HepG2 (cell line): Measurements from ENCODE around the gene ISCA1. TPM values are rescaled to one million over a fixed set of nuclear protein-coding genes. Genes with fewer than 3 reads are reported as not detected.

ENCODE experiments used
- ARNT ChIP-seq: fragments of 450-650 bp; IDR thresholded peaks from 2 replicates; pipeline ENCODE4 v1.6.1; 2017
- CREB1 ChIP-seq, 2 experiments: fragments of 450-650 bp in 1 of 2; IDR thresholded peaks; 2 replicates each; pipeline ENCODE4 v1.6.1; 2016 to 2017; ENCODE audit warnings: control low read depth in 1 of 2, mild to moderate bottlenecking in 1 of 2, missing compliant biosample characterization in 1 of 2, missing genetic modification characterization in 1 of 2
- ETV6 ChIP-seq: sonication (generic); formaldehyde crosslinking; conservative IDR thresholded peaks from 2 replicates; pipeline ENCODE4 v1.4.0; 2020; ENCODE audit warnings: missing genetic modification reagents
- FOXC1 ChIP-seq: sonication (generic); formaldehyde crosslinking; IDR thresholded peaks from 2 replicates; pipeline ENCODE4 v1.8.0; 2022; ENCODE audit warnings: mild to moderate bottlenecking, missing genetic modification reagents, borderline replicate concordance
- FOXP1 ChIP-seq, 2 experiments: fragments of 450-650 bp in 1 of 2; IDR thresholded peaks; 2 replicates each; pipeline ENCODE4 v1.6.1; 2017 to 2018; ENCODE audit warnings: antibody characterized with exemption in 1 of 2
- JDP2 ChIP-seq: sonication (generic); formaldehyde crosslinking; IDR thresholded peaks from 2 replicates; pipeline ENCODE4 v1.8.1; 2022; ENCODE audit warnings: missing genetic modification reagents, borderline replicate concordance
- KDM6A ChIP-seq: IDR thresholded peaks from 2 replicates; pipeline ENCODE4 v1.6.1; 2016; ENCODE audit warnings: low read depth
- NFYC ChIP-seq: IDR thresholded peaks from 2 replicates; pipeline ENCODE4 v1.6.1; 2016; ENCODE audit warnings: missing genetic modification reagents, missing compliant biosample characterization
- NONO ChIP-seq, 2 experiments: fragments of 450-650 bp in 1 of 2; sonication (generic) in 1 of 2; formaldehyde crosslinking in 1 of 2; IDR thresholded peaks in 1 of 2; conservative IDR thresholded peaks in 1 of 2; 2 replicates each; pipeline versions ENCODE4 v1.6.1 to v1.8.0; 2017 to 2022; ENCODE audit warnings: mild to moderate bottlenecking in 1 of 2, missing genetic modification reagents in 1 of 2, moderate library complexity in 1 of 2
- RBAK ChIP-seq: sonication (generic); formaldehyde crosslinking; IDR thresholded peaks from 2 replicates; pipeline ENCODE4 v1.5.1; 2020; ENCODE audit warnings: mild to moderate bottlenecking, missing genetic modification reagents
- RCOR2 ChIP-seq: IDR thresholded peaks from 2 replicates; pipeline ENCODE4 v1.6.1; 2016; ENCODE audit warnings: missing biosample characterization, missing genetic modification reagents
- REXO4 ChIP-seq: sonication (generic); formaldehyde crosslinking; IDR thresholded peaks from 2 replicates; pipeline ENCODE4 v1.8.0; 2022; ENCODE audit warnings: missing genetic modification reagents, mild to moderate bottlenecking, borderline replicate concordance
- SIX1 ChIP-seq: sonication (generic); formaldehyde crosslinking; IDR thresholded peaks from 2 replicates; pipeline ENCODE4 v1.4.0; 2020; ENCODE audit warnings: missing genetic modification reagents, borderline replicate concordance
- TCF7L2 ChIP-seq: IDR thresholded peaks from 2 replicates; pipeline ENCODE4 v1.6.1; 2011; ENCODE audit warnings: mild to moderate bottlenecking, low read depth, low read length, moderate library complexity
- TGIF2 ChIP-seq: IDR thresholded peaks from 2 replicates; pipeline ENCODE4 v1.6.1; 2016; ENCODE audit warnings: control low read depth, missing compliant biosample characterization
- ZBTB7A ChIP-seq: sonication (generic); formaldehyde crosslinking; IDR thresholded peaks from 2 replicates; pipeline ENCODE4 v1.8.0; 2022; ENCODE audit warnings: mild to moderate bottlenecking, missing genetic modification reagents
- ZNF260 ChIP-seq: sonication (generic); formaldehyde crosslinking; IDR thresholded peaks from 2 replicates; pipeline ENCODE4 v1.4.0; 2020; ENCODE audit warnings: missing genetic modification reagents, low read depth, mild to moderate bottlenecking, borderline replicate concordance
- ZNF264 ChIP-seq: sonication (generic); formaldehyde crosslinking; IDR thresholded peaks from 2 replicates; pipeline ENCODE4 v1.4.0; 2020; ENCODE audit warnings: missing genetic modification reagents
- ZNF333 ChIP-seq: sonication (generic); formaldehyde crosslinking; IDR thresholded peaks from 2 replicates; pipeline ENCODE4 v1.4.0; 2020; ENCODE audit warnings: mild to moderate bottlenecking, missing genetic modification reagents, borderline replicate concordance
- ZNF614 ChIP-seq: IDR thresholded peaks from 2 replicates; pipeline ENCODE4 v1.6.1; 2018; ENCODE audit warnings: missing biosample characterization, missing genetic modification reagents, inconsistent platforms, borderline replicate concordance
- ZNF7 ChIP-seq: IDR thresholded peaks from 2 replicates; pipeline ENCODE4 v1.6.1; 2016; ENCODE audit warnings: missing biosample characterization, missing genetic modification reagents
- ZNF703 ChIP-seq: sonication (generic); formaldehyde crosslinking; IDR thresholded peaks from 2 replicates; pipeline ENCODE4 v1.5.1; 2020; ENCODE audit warnings: missing genetic modification reagents, mild to moderate bottlenecking, moderate library complexity, borderline replicate concordance
- ZNF839 ChIP-seq: sonication (generic); formaldehyde crosslinking; IDR thresholded peaks from 2 replicates; pipeline ENCODE4 v1.4.0; 2020; ENCODE audit warnings: missing genetic modification reagents, mild to moderate bottlenecking, borderline replicate concordance
- polyA plus RNA-seq, 8 experiments: library from polyadenylated mRNA; depleted of rRNA in 3 of 8; stranded (reverse) in 7 of 8; unstranded in 1 of 8; fragments of >200 nt; fragmentation: Illumina TruSeq in 4 of 8; extraction: Trizol in 4 of 8; gene quantifications; 2 replicates each; pipeline versions ENCODE4 v1.2.1 to v1.2.3, GENCODE V29; 2011 to 2016; ENCODE audit warnings: low read depth in 4 of 8, missing spikeins in 1 of 8, mixed read lengths in 1 of 8; ENCODE audit not compliant: insufficient read depth in 1 of 8
- total RNA-seq, 5 experiments: library from RNA; depleted of rRNA; stranded (reverse); fragments of >200 nt; fragmentation: Illumina TruSeq; extraction: Trizol; gene quantifications; 2 replicates each; pipeline ENCODE4 v1.2.3, GENCODE V29; 2016; ENCODE audit warnings: low read depth in 1 of 5
- TF ChIP-seq, protein P1 (sequence below): fragments of 450-650 bp; IDR thresholded peaks from 2 replicates; pipeline ENCODE4 v1.6.1; 2017
- TF ChIP-seq, protein P2 (sequence below): sonication (generic); formaldehyde crosslinking; IDR thresholded peaks from 2 replicates; pipeline ENCODE4 v1.5.1; 2020; ENCODE audit warnings: mild to moderate bottlenecking, missing genetic modification reagents, moderate library complexity
- TF ChIP-seq, protein P3 (sequence below): sonication (generic); formaldehyde crosslinking; IDR thresholded peaks from 2 replicates; pipeline ENCODE4 v1.4.0; 2020; ENCODE audit warnings: mild to moderate bottlenecking, missing genetic modification reagents

The ISCA1 gene
- total and polyA plus RNA-seq, 2 of the 13 experiments (the other 11 are each of a cell fraction or from before 2014, with no cell fraction given) = 29.2 to 40.9 TPM

DNA sequence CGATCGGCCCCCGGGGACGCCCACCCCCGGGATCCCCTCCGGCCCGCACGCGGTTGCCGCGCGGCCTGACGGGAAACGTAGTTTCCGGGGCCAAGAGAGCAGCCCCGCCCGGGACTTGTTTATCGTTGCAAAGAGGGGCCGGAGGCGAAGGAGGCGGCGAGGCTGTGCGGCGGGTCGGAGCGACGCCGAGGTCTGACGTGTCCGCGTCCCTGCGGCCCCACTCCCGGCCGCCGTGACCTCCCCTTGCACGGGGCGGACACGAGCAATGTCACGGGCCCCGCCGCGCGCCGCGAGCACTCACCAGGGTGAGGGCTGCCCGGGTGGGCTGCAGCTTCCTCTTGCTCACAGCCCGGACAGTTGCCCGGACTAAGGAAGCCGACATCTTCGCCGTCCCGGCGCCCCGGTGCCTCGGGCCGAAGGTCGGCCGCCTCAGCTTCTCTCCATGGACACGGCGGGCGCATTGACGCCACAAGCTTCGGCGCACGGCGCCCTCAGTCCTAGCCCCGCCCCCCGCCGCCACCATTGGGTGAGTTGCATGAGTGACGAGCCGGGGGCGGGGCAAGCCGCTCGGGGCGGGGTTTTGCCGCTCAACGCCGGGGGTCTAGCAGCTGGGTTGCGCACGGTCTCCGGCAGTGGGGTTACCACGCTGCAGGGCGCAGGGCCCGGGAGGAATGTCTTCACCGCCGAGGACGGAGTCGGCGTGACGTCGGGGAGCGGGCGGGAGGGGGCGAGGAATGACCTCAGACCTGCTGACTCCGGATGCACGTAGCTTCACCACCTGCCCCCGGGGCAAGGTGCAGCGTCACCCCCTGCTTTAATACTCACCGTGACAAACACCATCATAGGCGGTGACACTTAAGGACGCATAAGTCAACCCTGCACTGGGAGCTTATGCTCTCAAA lies at the start of gene ISCA1 (continued):
- TF ChIP-seq, protein P1, sequence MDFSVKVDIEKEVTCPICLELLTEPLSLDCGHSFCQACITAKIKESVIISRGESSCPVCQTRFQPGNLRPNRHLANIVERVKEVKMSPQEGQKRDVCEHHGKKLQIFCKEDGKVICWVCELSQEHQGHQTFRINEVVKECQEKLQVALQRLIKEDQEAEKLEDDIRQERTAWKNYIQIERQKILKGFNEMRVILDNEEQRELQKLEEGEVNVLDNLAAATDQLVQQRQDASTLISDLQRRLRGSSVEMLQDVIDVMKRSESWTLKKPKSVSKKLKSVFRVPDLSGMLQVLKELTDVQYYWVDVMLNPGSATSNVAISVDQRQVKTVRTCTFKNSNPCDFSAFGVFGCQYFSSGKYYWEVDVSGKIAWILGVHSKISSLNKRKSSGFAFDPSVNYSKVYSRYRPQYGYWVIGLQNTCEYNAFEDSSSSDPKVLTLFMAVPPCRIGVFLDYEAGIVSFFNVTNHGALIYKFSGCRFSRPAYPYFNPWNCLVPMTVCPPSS = no peak
- TF ChIP-seq FOXC1 (CRISPR knock-in tag) (peak; percentile 77; the same call in 1 of the 2 replicates), ZNF703 (CRISPR knock-in tag) (no peak), SIX1 (no peak), ZNF614 (CRISPR knock-in tag) (peak; percentile 18; the same call in 1 of the 2 replicates), TGIF2 (CRISPR knock-in tag) (peak; percentile 59; the same call in 1 of the 2 replicates), ZBTB7A (no peak), ZNF839 (CRISPR knock-in tag) (peak; percentile 16), RBAK (CRISPR knock-in tag) (no peak), NFYC (peak; percentile 75), FOXP1 (IDR thresholded peaks at IDR 0.05) (no peak), FOXP1 (CRISPR knock-in tag; IDR thresholded peaks at IDR 0.05) (peak; percentile 34; the same call in 1 of the 2 replicates), ETV6 (CRISPR knock-in tag) (peak; percentile 92; the same call in 1 of the 2 replicates), NONO (IDR thresholded peaks at IDR 0.05) (no peak), NONO (CRISPR knock-in tag; conservative IDR thresholded peaks at IDR 0.05) (peak; percentile 57), CREB1 (IDR thresholded peaks at IDR 0.05) (peak; percentile 87), CREB1 (CRISPR knock-in tag; IDR thresholded peaks at IDR 0.05) (peak; percentile 72), ZNF7 (CRISPR knock-in tag) (no peak), KDM6A (CRISPR knock-in tag) (no peak), RCOR2 (CRISPR knock-in tag) (no peak), ZNF260 (CRISPR knock-in tag) (no peak), JDP2 (CRISPR knock-in tag) (no peak), REXO4 (CRISPR knock-in tag) (no peak), ARNT (no peak), TCF7L2 (no peak), ZNF333 (CRISPR knock-in tag) (peak; percentile 85), ZNF264 (CRISPR knock-in tag) (no peak)
- TF ChIP-seq, protein P2, sequence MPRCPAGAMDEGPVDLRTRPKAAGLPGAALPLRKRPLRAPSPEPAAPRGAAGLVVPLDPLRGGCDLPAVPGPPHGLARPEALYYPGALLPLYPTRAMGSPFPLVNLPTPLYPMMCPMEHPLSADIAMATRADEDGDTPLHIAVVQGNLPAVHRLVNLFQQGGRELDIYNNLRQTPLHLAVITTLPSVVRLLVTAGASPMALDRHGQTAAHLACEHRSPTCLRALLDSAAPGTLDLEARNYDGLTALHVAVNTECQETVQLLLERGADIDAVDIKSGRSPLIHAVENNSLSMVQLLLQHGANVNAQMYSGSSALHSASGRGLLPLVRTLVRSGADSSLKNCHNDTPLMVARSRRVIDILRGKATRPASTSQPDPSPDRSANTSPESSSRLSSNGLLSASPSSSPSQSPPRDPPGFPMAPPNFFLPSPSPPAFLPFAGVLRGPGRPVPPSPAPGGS = peak; percentile 85
- TF ChIP-seq, protein P3, sequence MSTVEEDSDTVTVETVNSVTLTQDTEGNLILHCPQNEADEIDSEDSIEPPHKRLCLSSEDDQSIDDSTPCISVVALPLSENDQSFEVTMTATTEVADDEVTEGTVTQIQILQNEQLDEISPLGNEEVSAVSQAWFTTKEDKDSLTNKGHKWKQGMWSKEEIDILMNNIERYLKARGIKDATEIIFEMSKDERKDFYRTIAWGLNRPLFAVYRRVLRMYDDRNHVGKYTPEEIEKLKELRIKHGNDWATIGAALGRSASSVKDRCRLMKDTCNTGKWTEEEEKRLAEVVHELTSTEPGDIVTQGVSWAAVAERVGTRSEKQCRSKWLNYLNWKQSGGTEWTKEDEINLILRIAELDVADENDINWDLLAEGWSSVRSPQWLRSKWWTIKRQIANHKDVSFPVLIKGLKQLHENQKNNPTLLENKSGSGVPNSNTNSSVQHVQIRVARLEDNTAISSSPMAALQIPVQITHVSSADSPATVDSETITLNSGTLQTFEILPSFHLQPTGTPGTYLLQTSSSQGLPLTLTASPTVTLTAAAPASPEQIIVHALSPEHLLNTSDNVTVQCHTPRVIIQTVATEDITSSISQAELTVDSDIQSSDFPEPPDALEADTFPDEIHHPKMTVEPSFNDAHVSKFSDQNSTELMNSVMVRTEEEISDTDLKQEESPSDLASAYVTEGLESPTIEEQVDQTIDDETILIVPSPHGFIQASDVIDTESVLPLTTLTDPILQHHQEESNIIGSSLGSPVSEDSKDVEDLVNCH (CRISPR knock-in tag) = no peak
